ENCODE measurements around the gene PARD3. TPM values are rescaled to one million over a fixed set of nuclear protein-coding genes. Genes with fewer than 3 reads are reported as not detected.

The PARD3 gene
- total RNA-seq, 1 donor from 2014 or later, result 98.2 TPM

- TF ChIP-seq CTCF (IDR thresholded peaks at IDR 0.05; ENCODE audit: insufficient read depth, low read length, severe bottlenecking), result no peak
- DNase-seq (ENCODE audit: low read depth) (peak; percentile 80), FAIRE-seq (no peak)
- no peak overlapping the region for H3K4me3 ChIP-seq (ENCODE audit: low read depth, low read length)
- no peaks in the 10 kb centered on the region for H3K36me3 ChIP-seq (ENCODE audit: control insufficient read depth, insufficient read depth, low read length)
- H3K27me3 ChIP-seq (ENCODE audit: control insufficient read depth, insufficient read depth, low read length), result no peaks in the 10 kb centered on the region
Observed at GRCh38 chr10:34333513-34333912, 481.6 kb downstream of the PARD3 start.

GRCh38 chr10:34327184-34327583 lies 487.9 kb downstream of the PARD3 start:
- FAIRE-seq (no peak), DNase-seq (ENCODE audit: low read depth) (no peak)
- no peak overlapping the region for H3K4me3 ChIP-seq (ENCODE audit: low read depth, low read length)
- no peak for TF ChIP-seq CTCF (IDR thresholded peaks at IDR 0.05; ENCODE audit: insufficient read depth, low read length, severe bottlenecking)
- H3K27me3 ChIP-seq (ENCODE audit: control insufficient read depth, insufficient read depth, low read length), result no peaks in the 10 kb centered on the region
- no peaks in the 10 kb centered on the region for H3K36me3 ChIP-seq (ENCODE audit: control insufficient read depth, insufficient read depth, low read length)

GRCh38 chr10:34323192-34323591 lies 491.9 kb downstream of the PARD3 start:
- no peak overlapping the region for H3K4me3 ChIP-seq (ENCODE audit: low read depth, low read length)
- TF ChIP-seq CTCF (IDR thresholded peaks at IDR 0.05; ENCODE audit: insufficient read depth, low read length, severe bottlenecking), result no peak
- FAIRE-seq (no peak), DNase-seq (ENCODE audit: low read depth) (no peak)
- H3K36me3 ChIP-seq (ENCODE audit: control insufficient read depth, insufficient read depth, low read length), result no peaks in the 10 kb centered on the region
- no peaks in the 10 kb centered on the region for H3K27me3 ChIP-seq (ENCODE audit: control insufficient read depth, insufficient read depth, low read length)

GRCh38 chr10:34320265-34320664 lies 494.8 kb downstream of the PARD3 start:
- no peak overlapping the region for H3K4me3 ChIP-seq (ENCODE audit: low read depth, low read length)
- FAIRE-seq (no peak), DNase-seq (ENCODE audit: low read depth) (no peak)
- H3K36me3 ChIP-seq (ENCODE audit: control insufficient read depth, insufficient read depth, low read length), result peaks cover 2% of the 10 kb centered on the region
- no peaks in the 10 kb centered on the region for H3K27me3 ChIP-seq (ENCODE audit: control insufficient read depth, insufficient read depth, low read length)
- no peak for TF ChIP-seq CTCF (IDR thresholded peaks at IDR 0.05; ENCODE audit: insufficient read depth, low read length, severe bottlenecking)

- H3K36me3 ChIP-seq (ENCODE audit: control insufficient read depth, insufficient read depth, low read length), result peaks cover 2% of the 10 kb centered on the region
- peak; percentile 97 for DNase-seq (ENCODE audit: low read depth)
- TF ChIP-seq CTCF (IDR thresholded peaks at IDR 0.05; ENCODE audit: insufficient read depth, low read length, severe bottlenecking), result no peak
- no peaks in the 10 kb centered on the region for H3K27me3 ChIP-seq (ENCODE audit: control insufficient read depth, insufficient read depth, low read length)
- FAIRE-seq, result peak; percentile 47
- H3K4me3 ChIP-seq (ENCODE audit: low read depth, low read length), result no peak overlapping the region
Observed at GRCh38 chr10:34319197-34319846, 495.8 kb downstream of the PARD3 start.

- no peak for DNase-seq (ENCODE audit: low read depth)
- FAIRE-seq, result no peak
Observed at GRCh38 chr10:34316154-34316553, 498.9 kb downstream of the PARD3 start.

More at GRCh38 chr10:34316154-34316553, 498.9 kb downstream of the PARD3 start:
- Histone ChIP-seq H3K36me3 (ENCODE audit: control insufficient read depth, insufficient read depth, low read length) (peaks cover 2% of the 10 kb centered on the region), H3K4me3 (ENCODE audit: low read depth, low read length) (no peak overlapping the region), H3K27me3 (ENCODE audit: control insufficient read depth, insufficient read depth, low read length) (no peaks in the 10 kb centered on the region)
- TF ChIP-seq CTCF (IDR thresholded peaks at IDR 0.05; ENCODE audit: insufficient read depth, low read length, severe bottlenecking), result no peak
